Measurements from ENCODE around the gene COL6A1.

COL6A1 gene

DNA sequence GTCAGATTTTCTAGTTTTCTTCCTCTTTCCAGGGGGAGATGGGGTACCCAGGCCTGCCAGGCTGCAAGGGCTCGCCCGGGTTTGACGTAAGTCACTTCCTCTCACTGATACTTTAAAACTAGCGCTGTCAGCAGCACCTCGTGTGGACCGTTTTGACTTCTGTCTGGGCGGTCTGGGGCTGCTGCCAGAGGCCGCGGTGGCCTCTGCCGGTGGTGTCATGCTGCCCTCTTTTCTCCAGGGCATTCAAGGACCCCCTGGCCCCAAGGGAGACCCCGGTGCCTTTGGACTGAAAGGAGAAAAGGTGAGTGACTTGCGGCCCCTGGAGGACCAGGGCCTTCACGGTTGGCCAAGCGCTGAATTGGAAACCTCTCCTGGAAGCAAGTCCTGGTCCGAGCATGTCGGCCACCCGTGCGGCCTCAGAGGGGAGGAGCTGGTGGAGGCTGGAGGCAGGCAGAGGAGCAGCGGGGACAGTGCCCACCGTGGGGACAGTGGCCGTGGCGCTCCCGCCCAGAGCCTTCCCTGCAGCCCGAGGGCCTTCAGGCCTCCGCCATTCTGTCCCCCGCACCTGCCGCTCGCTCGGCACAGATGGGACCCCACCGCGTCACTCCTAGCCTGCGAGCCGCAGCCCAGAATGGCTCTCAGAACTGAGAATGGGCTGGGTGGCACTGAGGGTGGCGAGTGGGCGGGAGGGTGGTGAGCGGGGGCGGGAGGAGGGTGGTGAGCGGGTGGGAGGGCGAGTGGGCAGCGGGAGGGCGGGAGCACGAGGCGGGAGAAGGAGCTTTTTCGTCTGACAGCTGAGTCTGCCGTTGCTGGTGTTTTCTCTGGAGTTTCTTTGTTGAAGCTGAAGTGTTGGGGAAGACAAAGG lies 9.4 kb downstream of the COL6A1 start:
- peaks cover 69% of the 10 kb centered on the region for H3K36me3 ChIP-seq (ENCODE audit: control insufficient read depth, insufficient read depth, low read length)
- peaks cover 8% of the 10 kb centered on the region for H3K4me1 ChIP-seq (ENCODE audit: control insufficient read depth, insufficient read depth, low read length, poor library complexity, severe bottlenecking)
- H3K4me3 ChIP-seq (ENCODE audit: extremely low read depth, insufficient read depth, low read length, poor library complexity, severe bottlenecking) = no peak overlapping the region
- 90 to 91% methylated on average over 23 to 30 of the region's 45 CpGs for WGBS, 2 experiments (ENCODE audit: insufficient coverage in 2 of 2)
- no peaks in the 10 kb centered on the region for H3K9me3 ChIP-seq (ENCODE audit: control insufficient read depth, low read length)
- no peak overlapping the region for H3K27ac ChIP-seq (ENCODE audit: low read depth, low read length, severe bottlenecking)

DNA sequence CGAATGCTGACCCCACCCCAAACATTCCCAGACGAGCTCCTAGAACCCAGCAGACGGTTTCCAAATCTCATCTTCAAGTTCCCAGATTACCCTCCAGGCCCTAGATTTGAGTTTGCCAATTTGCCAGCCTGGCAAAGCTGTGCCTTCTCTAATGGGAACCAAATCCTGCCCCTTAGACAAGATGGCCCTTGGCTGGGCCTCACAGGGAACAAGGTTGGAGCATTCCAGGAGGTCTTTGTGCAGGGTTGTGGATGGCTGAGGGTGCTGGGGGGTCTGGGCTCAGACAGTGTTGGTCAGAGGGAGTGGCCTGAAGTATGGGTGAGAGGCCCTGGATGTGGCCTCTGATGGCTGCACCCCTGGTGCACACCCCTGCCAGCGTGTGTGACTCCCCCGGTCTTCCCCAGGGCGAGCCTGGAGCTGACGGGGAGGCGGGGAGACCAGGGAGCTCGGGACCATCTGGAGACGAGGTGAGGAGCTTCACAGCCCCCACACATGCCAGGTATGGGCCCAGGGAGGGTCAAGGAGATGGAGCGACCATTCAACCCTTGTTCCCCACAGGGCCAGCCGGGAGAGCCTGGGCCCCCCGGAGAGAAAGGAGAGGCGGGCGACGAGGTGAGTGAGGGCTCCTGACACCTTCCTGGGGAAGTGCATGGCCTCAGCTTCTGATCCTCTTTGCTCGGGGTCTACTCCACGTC lies 10.2 kb downstream of the COL6A1 start:
- Histone ChIP-seq H3K4me1 (ENCODE audit: control insufficient read depth, insufficient read depth, low read length, poor library complexity, severe bottlenecking) (peaks cover 8% of the 10 kb centered on the region), H3K9me3 (ENCODE audit: control insufficient read depth, low read length) (no peaks in the 10 kb centered on the region), H3K4me3 (ENCODE audit: extremely low read depth, insufficient read depth, low read length, poor library complexity, severe bottlenecking) (no peak overlapping the region)

DNA sequence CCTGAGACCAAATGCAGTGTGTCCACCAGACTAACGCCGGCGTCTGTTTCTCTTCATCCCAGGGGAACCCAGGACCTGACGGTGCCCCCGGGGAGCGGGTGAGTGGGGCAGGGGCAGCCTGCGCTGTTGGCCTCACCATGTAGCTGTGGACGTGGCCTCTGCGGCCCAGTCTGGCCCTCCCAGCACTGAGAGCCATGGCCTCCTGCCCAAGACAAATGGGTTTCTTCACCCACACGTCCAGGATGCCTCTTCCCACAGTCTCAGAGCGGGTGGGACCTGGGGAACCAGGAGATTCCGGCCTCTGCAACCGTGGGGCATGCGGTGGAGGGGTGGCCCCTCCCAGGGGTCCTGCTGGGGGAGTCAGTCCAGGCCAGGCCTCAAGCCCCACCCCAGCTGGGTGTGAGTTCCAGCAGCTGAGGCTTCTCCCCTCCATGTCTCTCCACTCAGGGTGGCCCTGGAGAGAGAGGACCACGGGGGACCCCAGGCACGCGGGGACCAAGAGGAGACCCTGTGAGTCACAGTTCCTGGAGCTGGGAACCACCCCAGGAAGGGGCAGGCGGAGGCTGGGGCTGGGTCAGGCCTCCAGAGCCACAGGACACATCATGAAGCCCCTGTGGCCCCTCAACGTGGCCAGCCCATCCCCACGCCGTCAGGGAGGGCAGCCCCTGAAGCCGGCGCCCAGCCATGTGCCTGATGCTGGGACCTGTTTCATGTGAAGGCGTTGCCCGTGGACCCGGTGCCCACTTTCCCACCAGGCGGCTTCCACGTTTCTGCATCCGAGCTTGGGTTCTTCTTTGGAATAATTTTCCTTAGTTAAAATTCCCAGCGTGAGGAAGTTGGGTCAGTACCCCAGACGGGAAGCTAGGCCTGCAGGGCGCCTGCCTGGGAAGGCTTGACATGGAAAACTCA lies 11.0 kb downstream of the COL6A1 start:
- Histone ChIP-seq H3K36me3 (ENCODE audit: control insufficient read depth, insufficient read depth, low read length) (peaks cover 59% of the 10 kb centered on the region), H3K4me3 (ENCODE audit: extremely low read depth, insufficient read depth, low read length, poor library complexity, severe bottlenecking) (no peak overlapping the region), H3K27ac (ENCODE audit: low read depth, low read length, severe bottlenecking) (no peak overlapping the region), H3K9me3 (ENCODE audit: control insufficient read depth, low read length) (no peaks in the 10 kb centered on the region), H3K4me1 (ENCODE audit: control insufficient read depth, insufficient read depth, low read length, poor library complexity, severe bottlenecking) (peaks cover 8% of the 10 kb centered on the region)
- 93% methylated on average over 29 to 32 of the region's 32 CpGs for WGBS, 2 experiments (ENCODE audit: insufficient coverage in 2 of 2)

More for the DNA sequence above, 10.2 kb downstream of the COL6A1 start:
- H3K27ac ChIP-seq (ENCODE audit: low read depth, low read length, severe bottlenecking) = no peak overlapping the region
- peaks cover 64% of the 10 kb centered on the region for H3K36me3 ChIP-seq (ENCODE audit: control insufficient read depth, insufficient read depth, low read length)
- WGBS, 2 experiments (ENCODE audit: insufficient coverage in 2 of 2) = 90 to 92% methylated on average over 10 to 13 of the region's 18 CpGs

DNA sequence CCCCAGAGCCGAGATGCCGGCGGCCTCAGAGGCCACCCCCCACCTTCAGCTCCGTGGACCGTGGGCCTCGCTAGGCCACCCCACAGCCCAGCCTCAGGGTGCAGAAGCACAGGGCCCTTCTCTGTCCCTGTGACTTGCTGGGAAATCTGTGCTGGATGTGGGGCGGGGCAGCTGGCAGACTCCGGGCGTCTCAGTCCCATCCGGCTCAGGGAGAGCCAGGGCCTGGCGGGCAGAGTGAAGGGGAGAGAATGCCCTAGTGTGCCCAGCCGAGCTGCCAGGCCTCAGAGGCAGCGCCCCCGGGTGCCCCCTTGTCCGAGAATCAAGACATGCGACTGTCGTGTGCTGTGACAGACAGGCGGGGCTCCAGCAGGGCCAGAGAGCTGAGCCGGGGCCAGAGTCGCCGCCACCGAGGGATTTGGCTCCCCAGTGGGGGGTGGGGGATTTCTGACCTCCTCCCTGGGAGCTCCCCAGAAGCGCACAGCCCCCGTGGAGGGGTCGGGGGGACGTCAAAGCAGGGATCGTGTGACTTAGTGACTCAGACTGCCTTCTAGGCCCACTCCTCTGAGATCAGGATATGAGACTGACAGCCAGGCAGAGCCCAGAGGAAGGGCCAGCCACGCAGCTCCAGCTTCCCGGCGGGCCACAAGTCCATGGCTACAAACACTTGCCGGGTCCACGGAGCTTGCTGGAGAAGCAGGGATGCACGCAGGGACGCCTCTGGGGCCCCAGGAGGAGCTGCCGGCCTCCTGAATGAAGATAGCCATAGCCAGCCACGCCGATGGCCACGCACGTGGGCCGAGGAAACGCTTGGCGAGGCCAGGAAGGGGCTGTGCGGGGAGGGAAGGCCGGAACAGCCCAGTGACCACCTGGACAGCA lies 11.9 kb downstream of the COL6A1 start:
- no peak overlapping the region for H3K27ac ChIP-seq (ENCODE audit: low read depth, low read length, severe bottlenecking)

DNA sequence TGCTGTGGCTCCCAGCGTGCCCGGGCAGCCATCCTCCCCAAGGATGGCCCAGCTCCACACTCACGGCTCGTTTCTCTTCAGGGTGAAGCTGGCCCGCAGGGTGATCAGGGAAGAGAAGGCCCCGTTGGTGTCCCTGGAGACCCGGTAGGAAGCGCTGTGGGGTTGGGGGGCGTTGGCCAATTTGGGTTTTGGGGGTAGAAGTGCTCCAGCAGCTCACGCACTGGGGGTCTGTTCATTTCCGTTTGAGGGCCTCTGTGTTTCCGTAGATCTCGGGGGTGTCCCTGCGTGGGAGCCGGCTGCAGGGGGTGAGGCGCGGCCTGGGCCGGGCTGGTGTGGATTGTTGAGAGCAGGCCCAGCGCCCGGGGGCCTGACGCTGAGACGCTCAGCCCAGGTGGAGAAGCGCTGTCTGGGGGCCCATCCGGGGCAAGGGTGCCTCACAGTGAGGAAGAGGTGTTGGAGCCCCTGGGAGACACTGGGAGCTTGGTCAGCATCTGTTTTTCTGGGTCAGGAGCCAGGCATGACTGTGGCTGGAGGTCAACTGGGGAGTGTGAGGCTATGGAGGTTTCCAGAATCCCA lies 12.6 kb downstream of the COL6A1 start:
- no peak overlapping the region for H3K27ac ChIP-seq (ENCODE audit: low read depth, low read length, severe bottlenecking)
- H3K36me3 ChIP-seq (ENCODE audit: control insufficient read depth, insufficient read depth, low read length) = peaks cover 64% of the 10 kb centered on the region
- peaks cover 8% of the 10 kb centered on the region for H3K4me1 ChIP-seq (ENCODE audit: control insufficient read depth, insufficient read depth, low read length, poor library complexity, severe bottlenecking)
- 95 to 96% methylated on average over 20 to 21 of the region's 24 CpGs for WGBS, 2 experiments (ENCODE audit: insufficient coverage in 2 of 2)
- no peak overlapping the region for H3K4me3 ChIP-seq (ENCODE audit: extremely low read depth, insufficient read depth, low read length, poor library complexity, severe bottlenecking)
- H3K9me3 ChIP-seq (ENCODE audit: control insufficient read depth, low read length) = no peaks in the 10 kb centered on the region

More for the DNA sequence above, 11.9 kb downstream of the COL6A1 start:
- Histone ChIP-seq H3K4me3 (ENCODE audit: extremely low read depth, insufficient read depth, low read length, poor library complexity, severe bottlenecking) (no peak overlapping the region), H3K4me1 (ENCODE audit: control insufficient read depth, insufficient read depth, low read length, poor library complexity, severe bottlenecking) (peaks cover 8% of the 10 kb centered on the region), H3K36me3 (ENCODE audit: control insufficient read depth, insufficient read depth, low read length) (peaks cover 63% of the 10 kb centered on the region), H3K9me3 (ENCODE audit: control insufficient read depth, low read length) (no peaks in the 10 kb centered on the region)
- 94 to 95% methylated on average over 40 to 44 of the region's 44 CpGs for WGBS, 2 experiments (ENCODE audit: insufficient coverage in 2 of 2)

DNA sequence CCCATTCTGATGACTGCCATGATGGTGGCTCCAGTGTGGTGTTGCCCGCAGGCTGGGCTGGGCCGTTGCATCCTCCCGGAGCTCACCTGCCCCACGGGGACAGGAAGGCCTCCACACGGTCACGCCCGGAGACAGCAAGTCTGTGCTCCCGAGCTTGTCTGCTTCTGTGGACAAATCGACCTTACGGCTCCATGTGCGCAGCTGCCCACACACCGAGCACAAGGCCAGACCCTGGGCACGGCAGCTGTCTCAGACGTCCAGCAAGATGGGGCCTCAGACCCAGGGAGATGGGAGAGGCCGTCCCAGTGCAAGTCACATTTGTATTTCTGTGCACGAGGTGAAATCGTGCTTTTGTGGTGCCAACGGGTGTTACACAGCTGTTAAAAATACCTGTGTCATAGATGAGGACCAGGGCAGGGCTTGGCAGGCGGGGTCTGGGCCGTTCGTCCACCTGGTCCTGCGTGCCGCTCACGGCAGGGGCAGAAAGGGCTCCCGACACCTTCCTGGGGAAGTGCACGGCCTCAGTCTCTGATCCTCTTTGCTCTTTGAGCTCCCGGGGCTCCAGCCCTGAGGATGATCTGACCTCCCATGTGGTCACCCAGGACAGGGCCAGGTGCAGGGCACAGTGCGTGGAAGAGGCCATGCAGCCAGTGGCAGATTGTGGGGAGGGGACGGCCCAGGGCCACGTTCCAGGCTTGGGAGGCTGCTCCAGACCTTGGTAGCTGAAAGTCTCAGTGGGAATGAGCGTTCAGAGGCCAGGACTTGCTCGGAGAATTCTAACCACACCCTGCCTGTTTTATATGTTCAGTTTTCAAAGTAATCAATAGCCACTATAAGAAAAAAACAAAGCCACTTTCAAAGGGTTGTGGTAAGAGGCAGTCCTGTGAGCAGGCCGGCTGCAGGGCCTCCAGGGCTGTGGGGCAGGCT lies 13.5 kb downstream of the COL6A1 start:
- 95 to 96% methylated on average over 31 to 33 of the region's 33 CpGs for WGBS, 2 experiments (ENCODE audit: insufficient coverage in 2 of 2)
- Histone ChIP-seq H3K9me3 (ENCODE audit: control insufficient read depth, low read length) (no peaks in the 10 kb centered on the region), H3K4me1 (ENCODE audit: control insufficient read depth, insufficient read depth, low read length, poor library complexity, severe bottlenecking) (peaks cover 8% of the 10 kb centered on the region), H3K4me3 (ENCODE audit: extremely low read depth, insufficient read depth, low read length, poor library complexity, severe bottlenecking) (no peak overlapping the region), H3K27ac (ENCODE audit: low read depth, low read length, severe bottlenecking) (no peak overlapping the region), H3K36me3 (ENCODE audit: control insufficient read depth, insufficient read depth, low read length) (peaks cover 59% of the 10 kb centered on the region)

DNA sequence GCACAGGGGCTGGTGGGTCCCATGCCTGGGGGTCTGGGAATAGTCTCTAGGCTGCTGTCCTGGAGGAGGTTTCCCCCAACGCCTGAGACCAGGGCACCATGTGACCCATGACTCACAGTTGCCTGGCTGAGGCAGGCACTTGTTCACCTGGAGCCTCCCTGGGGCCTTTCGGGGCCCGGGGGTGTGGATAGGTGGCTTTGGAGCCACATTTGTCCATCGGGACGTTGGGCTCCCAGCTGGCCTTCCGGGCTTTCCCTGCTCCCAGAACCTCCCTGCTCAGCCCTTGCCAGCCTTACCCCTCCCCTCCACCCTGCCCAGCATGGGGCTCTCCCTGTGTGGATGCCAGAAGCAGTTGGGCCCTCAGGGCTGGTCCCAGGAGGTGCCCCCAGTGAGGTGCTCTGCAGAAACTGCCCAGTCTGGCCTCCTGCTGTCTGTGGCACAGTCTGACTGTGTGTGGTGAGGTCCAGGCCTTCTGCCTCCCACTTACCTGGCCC lies 14.2 kb downstream of the COL6A1 start:
- H3K9me3 ChIP-seq (ENCODE audit: control insufficient read depth, low read length) = no peaks in the 10 kb centered on the region
- H3K27ac ChIP-seq (ENCODE audit: low read depth, low read length, severe bottlenecking) = no peak overlapping the region
- H3K4me1 ChIP-seq (ENCODE audit: control insufficient read depth, insufficient read depth, low read length, poor library complexity, severe bottlenecking) = peaks cover 8% of the 10 kb centered on the region
- H3K36me3 ChIP-seq (ENCODE audit: control insufficient read depth, insufficient read depth, low read length) = peaks cover 60% of the 10 kb centered on the region
- no peak overlapping the region for H3K4me3 ChIP-seq (ENCODE audit: extremely low read depth, insufficient read depth, low read length, poor library complexity, severe bottlenecking)
- WGBS, 2 experiments (ENCODE audit: insufficient coverage in 2 of 2) = 79 to 83% methylated on average over 2 to 4 of the region's 6 CpGs

DNA sequence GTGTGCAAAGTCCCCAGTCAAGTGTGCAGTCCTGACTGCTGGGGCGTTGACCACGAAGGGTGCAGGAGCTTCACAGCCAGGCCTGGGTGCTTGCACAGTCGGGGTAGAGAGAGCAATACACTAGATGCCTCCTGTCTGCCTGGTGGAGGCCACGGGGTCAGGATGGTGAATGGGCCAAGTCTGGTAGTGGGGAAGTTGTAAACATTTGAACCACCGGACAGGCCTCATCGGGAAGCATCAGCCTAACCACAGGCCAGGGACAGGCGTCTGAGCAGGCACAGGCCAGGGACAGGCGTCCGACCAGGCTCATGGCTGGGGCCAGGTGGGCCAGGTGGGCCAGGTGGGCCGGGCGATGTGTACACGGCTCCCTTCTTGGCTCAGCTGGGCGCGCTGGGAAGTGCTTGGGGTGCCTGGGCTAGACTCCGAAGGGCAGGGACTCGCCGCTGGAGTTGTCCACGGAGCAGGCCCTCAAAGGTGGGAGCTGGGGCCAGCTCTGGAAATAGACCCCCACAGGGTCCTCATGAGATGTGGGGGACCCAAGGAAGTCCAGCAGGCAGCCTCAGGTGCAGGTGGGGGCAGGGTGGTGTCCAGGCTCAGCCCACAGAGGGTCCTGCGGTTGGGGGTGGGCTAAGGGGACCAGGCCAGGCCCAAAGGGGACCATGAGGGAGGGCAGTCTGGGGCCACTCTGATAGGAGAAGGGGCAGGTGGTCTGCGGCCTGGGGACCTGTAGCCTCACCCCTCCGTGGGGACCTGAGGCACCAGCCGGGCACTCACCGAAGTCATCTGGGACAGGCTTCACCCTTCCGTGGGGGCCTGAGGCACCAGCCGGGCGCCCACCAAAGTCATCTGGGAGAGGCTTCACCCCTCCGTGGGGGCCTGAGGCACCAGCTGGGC lies 15.0 kb downstream of the COL6A1 start:
- Histone ChIP-seq H3K9me3 (ENCODE audit: control insufficient read depth, low read length) (no peaks in the 10 kb centered on the region), H3K36me3 (ENCODE audit: control insufficient read depth, insufficient read depth, low read length) (peaks cover 63% of the 10 kb centered on the region), H3K4me3 (ENCODE audit: extremely low read depth, insufficient read depth, low read length, poor library complexity, severe bottlenecking) (no peak overlapping the region), H3K4me1 (ENCODE audit: control insufficient read depth, insufficient read depth, low read length, poor library complexity, severe bottlenecking) (peaks cover 8% of the 10 kb centered on the region), H3K27ac (ENCODE audit: low read depth, low read length, severe bottlenecking) (no peak overlapping the region)
- WGBS, 2 experiments (ENCODE audit: insufficient coverage in 2 of 2) = 91 to 94% methylated on average over 26 to 27 of the region's 27 CpGs

Data from mesodermal cell (in vitro differentiated cells).